ENCODE results near the gene GDNF.

DNA sequence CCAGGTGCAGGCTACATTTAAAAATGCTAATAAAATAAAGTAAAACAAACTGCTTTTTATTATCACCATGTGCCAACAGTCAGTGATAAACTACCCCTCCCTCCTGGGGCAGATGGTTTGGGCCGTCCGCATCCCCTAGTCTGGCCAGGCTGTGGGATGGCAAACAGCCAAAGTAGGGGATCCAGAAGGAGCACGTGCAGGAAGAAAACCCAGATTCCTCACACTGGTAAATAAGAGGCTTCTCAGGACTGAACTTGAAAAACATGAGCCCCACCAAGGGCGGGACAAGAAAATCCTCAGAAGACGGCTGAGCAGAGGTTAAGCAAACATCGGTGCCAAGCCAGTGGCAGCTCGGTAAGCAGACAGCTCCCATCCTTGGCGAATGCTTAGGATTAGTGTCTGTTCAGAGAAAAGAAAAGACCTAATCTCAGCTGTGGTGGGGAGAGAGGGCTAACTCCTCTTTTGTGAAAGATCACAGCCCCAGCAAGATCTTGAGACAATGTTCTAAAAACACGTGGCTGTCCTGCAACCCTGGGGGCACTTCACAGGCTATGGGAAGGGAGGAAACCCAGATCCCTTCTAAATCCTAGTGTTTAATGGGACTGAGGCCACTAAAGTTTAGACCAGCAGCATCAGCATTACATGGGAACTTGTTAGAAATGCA is 46.5 kb upstream of the GDNF start:
- TF ChIP-seq, protein P1, sequence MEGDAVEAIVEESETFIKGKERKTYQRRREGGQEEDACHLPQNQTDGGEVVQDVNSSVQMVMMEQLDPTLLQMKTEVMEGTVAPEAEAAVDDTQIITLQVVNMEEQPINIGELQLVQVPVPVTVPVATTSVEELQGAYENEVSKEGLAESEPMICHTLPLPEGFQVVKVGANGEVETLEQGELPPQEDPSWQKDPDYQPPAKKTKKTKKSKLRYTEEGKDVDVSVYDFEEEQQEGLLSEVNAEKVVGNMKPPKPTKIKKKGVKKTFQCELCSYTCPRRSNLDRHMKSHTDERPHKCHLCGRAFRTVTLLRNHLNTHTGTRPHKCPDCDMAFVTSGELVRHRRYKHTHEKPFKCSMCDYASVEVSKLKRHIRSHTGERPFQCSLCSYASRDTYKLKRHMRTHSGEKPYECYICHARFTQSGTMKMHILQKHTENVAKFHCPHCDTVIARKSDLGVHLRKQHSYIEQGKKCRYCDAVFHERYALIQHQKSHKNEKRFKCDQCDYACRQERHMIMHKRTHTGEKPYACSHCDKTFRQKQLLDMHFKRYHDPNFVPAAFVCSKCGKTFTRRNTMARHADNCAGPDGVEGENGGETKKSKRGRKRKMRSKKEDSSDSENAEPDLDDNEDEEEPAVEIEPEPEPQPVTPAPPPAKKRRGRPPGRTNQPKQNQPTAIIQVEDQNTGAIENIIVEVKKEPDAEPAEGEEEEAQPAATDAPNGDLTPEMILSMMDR (IDR thresholded peaks at IDR 0.05 in 8 of 11, conservative IDR thresholded peaks at IDR 0.05 in 3 of 11), result no peak
- TF ChIP-seq POLR2AphosphoS5 (IDR thresholded peaks at IDR 0.05) (no peak), POLR2A (IDR thresholded peaks at IDR 0.05) (no peak)

All from spleen (tissue), 7 donors.